ENCODE measurements around the gene RPL27A.

RPL27A gene

DNA sequence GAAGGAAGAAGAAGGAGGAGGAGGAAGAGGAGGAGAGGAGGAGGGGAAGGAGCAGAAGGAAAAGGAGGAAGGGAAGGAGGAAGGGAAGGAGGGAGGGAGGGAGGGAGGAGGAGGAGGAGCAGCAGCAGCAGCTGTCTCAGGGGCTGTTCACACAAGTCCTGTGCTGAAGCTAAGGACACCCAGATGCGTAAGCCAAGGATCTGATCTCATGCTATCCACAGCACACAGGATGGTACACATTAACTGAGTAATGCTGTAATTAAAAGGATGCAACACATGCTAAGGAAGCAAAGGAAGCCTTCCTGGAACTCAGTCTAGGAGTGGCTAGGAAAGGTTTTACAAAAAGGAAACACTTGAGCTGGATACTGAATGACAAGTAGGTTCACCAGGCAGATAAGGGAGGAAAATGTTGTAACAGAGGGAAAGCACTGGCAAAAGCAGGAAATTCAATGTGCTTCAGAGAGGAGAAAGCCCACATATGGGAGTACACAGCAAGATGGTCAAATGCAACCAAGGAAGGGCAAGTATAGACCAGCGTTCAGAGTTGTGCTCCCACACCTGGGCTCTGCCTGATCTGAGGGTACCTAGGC is 32.1 kb upstream of the RPL27A start:
- H3K9me3 ChIP-seq (ENCODE audit: severe bottlenecking) = no peaks in the 10 kb centered on the region
- H3K4me3 ChIP-seq (ENCODE audit: low read depth, low read length) = no peak overlapping the region
- TF ChIP-seq, protein P1, sequence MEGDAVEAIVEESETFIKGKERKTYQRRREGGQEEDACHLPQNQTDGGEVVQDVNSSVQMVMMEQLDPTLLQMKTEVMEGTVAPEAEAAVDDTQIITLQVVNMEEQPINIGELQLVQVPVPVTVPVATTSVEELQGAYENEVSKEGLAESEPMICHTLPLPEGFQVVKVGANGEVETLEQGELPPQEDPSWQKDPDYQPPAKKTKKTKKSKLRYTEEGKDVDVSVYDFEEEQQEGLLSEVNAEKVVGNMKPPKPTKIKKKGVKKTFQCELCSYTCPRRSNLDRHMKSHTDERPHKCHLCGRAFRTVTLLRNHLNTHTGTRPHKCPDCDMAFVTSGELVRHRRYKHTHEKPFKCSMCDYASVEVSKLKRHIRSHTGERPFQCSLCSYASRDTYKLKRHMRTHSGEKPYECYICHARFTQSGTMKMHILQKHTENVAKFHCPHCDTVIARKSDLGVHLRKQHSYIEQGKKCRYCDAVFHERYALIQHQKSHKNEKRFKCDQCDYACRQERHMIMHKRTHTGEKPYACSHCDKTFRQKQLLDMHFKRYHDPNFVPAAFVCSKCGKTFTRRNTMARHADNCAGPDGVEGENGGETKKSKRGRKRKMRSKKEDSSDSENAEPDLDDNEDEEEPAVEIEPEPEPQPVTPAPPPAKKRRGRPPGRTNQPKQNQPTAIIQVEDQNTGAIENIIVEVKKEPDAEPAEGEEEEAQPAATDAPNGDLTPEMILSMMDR (IDR thresholded peaks at IDR 0.05; ENCODE audit: low read depth, low read length) = no peak
- no peaks in the 10 kb centered on the region for H3K36me3 ChIP-seq
- no peak for DNase-seq
- H3K27ac ChIP-seq = no peak overlapping the region
- H3K27me3 ChIP-seq (ENCODE audit: insufficient read depth, low read depth, severe bottlenecking) = no peaks in the 10 kb centered on the region

DNA sequence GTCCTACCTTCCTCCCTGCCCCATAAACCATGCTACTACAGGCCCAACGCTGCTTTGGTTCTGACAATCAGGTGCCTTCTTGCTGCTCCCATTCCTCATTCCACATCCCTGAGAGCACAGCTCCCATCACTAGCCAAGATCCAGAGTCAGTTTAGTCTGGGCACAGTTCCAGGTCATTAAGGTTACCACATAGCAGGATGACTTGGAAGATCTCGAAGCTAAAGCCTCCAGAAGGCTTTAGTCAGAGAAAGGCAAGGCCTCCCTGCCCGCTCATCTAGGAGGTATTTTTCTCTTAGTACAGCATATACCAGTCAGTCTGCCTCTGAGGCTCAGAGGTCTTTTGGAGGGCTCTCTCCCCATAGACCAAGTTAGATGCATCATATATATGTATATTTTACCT is 30.5 kb upstream of the RPL27A start:
- no peaks in the 10 kb centered on the region for H3K36me3 ChIP-seq
- no peak overlapping the region for H3K4me3 ChIP-seq (ENCODE audit: low read depth, low read length)
- no peaks in the 10 kb centered on the region for H3K9me3 ChIP-seq (ENCODE audit: severe bottlenecking)
- H3K27me3 ChIP-seq (ENCODE audit: insufficient read depth, low read depth, severe bottlenecking) = no peaks in the 10 kb centered on the region
- TF ChIP-seq, protein P1 (IDR thresholded peaks at IDR 0.05; ENCODE audit: low read depth, low read length) = no peak
- H3K27ac ChIP-seq = no peak overlapping the region
- no peak for DNase-seq

DNA sequence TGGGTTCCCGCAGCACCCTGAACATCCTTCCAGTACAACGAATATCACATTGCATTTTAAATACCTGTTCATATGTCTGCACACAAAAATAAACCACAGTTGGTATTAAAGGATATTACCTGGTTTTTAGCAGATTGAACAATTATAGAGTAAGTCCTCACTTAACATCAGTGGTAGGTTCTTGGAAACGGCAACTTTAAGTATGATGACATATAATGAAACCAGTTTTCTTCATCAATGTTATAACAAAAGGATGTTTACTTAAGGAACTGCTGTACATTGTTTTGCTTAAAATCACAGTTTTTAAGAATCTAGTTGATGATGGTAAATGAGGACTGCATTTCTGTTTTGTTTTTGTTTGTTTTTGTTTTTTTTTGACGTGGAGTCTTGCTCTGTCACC is 28.1 kb upstream of the RPL27A start:
- no peak overlapping the region for H3K4me3 ChIP-seq (ENCODE audit: low read depth, low read length)
- H3K9me3 ChIP-seq (ENCODE audit: severe bottlenecking) = no peaks in the 10 kb centered on the region
- no peaks in the 10 kb centered on the region for H3K27me3 ChIP-seq (ENCODE audit: insufficient read depth, low read depth, severe bottlenecking)
- TF ChIP-seq, protein P1 (IDR thresholded peaks at IDR 0.05; ENCODE audit: low read depth, low read length) = no peak
- no peak overlapping the region for H3K27ac ChIP-seq
- no peaks in the 10 kb centered on the region for H3K36me3 ChIP-seq
- no peak for DNase-seq

DNA sequence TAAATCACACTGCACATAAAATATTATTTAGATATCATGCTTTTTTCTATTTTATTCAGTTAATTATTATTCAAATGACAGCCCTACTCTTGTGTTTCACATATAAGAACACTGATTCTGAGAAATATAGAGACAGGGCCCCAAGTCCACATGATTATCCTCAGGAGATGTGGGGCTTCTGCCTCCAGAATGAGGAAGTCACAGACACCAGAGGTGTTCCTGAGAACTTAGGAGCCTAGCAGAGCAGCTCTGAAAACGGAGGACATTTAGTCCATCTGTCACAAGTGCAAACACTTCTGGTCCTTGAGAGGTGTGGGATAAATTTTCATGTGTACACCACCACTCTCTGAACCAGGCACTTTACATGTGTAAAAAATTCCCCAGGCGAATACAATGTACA is 26.3 kb upstream of the RPL27A start:
- Histone ChIP-seq H3K36me3 (no peaks in the 10 kb centered on the region), H3K27ac (no peak overlapping the region), H3K4me3 (ENCODE audit: low read depth, low read length) (no peak overlapping the region), H3K9me3 (ENCODE audit: severe bottlenecking) (no peaks in the 10 kb centered on the region), H3K27me3 (ENCODE audit: insufficient read depth, low read depth, severe bottlenecking) (no peaks in the 10 kb centered on the region)
- no peak for DNase-seq
- TF ChIP-seq, protein P1 (IDR thresholded peaks at IDR 0.05; ENCODE audit: low read depth, low read length) = no peak

DNA sequence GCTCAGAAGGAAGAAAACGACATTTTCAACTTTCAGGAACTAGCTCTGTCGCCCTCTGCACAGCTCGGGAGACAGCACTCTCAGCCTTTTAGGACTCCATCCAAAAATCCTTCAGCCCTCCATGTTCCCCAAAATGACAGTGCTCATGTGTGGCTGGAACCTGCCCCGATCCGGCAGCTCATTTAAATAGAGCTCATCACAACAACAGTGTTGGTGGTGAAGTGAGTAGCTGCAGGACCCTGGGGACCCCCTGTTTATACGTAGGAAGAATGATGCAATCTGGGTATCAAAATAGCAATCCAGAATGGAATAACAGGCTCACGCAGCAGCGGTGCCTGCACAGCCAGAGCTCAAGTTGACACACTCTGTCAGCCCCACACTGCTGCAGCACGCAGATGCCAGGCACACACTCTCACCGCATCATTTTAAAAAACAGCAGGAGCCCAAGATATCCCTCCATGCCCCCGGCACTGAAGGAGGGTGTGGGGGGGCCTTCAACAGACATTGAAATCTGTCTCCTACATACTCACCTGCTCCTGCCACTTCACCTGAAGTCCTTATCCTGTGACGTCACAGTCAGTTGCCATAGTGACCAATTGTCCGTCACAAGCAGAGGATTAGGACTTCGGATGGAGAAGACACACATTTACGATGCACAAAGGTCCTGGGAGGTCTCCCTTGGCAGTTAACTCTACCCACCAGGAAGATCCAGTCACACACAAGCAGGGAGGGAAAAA is 24.1 kb upstream of the RPL27A start:
- no peak overlapping the region for H3K27ac ChIP-seq
- TF ChIP-seq, protein P1 (IDR thresholded peaks at IDR 0.05; ENCODE audit: low read depth, low read length) = no peak

More for the DNA sequence above, 24.1 kb upstream of the RPL27A start:
- no peak for DNase-seq
- H3K4me3 ChIP-seq (ENCODE audit: low read depth, low read length) = no peak overlapping the region
- H3K27me3 ChIP-seq (ENCODE audit: insufficient read depth, low read depth, severe bottlenecking) = no peaks in the 10 kb centered on the region
- no peaks in the 10 kb centered on the region for H3K9me3 ChIP-seq (ENCODE audit: severe bottlenecking)
- H3K36me3 ChIP-seq = no peaks in the 10 kb centered on the region

Data from WERI-Rb-1 (cell line).